HG03342 (cell line): ENCODE data around the gene DUSP2.
A peak's percentile ranks its signal among the peaks of the same experiment; 100 is the strongest.

Source experiments
- ATAC-seq: cut with Tn5 transposase; IDR thresholded peaks from one replicate; pipeline ENCODE4 v1.9.1; 2021; ENCODE audit warnings: mild to moderate bottlenecking, moderate library complexity; ENCODE audit not compliant: unreplicated experiment

The DUSP2 gene, protein sequence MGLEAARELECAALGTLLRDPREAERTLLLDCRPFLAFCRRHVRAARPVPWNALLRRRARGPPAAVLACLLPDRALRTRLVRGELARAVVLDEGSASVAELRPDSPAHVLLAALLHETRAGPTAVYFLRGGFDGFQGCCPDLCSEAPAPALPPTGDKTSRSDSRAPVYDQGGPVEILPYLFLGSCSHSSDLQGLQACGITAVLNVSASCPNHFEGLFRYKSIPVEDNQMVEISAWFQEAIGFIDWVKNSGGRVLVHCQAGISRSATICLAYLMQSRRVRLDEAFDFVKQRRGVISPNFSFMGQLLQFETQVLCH

DNA sequence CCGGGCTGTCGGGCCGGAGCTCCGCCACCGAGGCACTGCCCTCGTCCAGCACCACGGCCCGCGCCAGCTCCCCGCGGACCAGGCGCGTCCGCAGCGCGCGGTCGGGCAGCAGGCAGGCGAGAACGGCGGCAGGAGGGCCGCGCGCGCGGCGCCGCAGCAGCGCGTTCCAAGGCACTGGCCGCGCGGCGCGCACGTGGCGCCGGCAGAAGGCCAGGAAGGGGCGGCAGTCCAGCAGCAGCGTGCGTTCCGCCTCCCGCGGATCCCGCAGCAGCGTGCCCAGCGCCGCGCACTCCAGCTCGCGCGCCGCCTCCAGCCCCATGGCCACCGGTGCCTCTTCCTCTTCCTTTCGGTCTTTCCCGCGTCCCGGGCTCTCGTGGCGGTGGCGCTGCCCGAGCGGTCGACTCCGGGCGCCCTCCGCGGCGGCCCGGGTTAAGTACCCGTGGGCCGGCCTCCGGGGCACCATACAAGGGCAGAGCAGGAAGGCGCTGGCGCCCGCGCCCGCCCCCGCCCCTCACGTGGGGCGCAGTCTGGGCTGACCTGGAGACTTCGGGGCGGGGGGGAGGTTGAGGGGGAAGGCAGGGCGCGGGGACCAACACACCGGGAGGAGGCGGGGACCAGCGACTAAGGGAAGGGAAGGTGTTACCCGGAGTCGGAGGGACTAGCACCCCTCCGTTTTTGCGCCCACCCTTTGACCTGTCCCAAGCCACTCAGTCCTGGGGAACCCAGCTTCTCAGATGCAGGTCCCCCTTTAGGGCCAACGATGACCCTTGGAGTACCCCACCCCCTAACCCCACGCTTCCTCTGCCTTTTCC, at the start of gene DUSP2:
DUSP2 (minus strand) TSS at position 405 of the 812 bp plus-strand sequence; CDS start at position 319, 86 bp downstream.
- peak; percentile 57 for ATAC-seq

DNA sequence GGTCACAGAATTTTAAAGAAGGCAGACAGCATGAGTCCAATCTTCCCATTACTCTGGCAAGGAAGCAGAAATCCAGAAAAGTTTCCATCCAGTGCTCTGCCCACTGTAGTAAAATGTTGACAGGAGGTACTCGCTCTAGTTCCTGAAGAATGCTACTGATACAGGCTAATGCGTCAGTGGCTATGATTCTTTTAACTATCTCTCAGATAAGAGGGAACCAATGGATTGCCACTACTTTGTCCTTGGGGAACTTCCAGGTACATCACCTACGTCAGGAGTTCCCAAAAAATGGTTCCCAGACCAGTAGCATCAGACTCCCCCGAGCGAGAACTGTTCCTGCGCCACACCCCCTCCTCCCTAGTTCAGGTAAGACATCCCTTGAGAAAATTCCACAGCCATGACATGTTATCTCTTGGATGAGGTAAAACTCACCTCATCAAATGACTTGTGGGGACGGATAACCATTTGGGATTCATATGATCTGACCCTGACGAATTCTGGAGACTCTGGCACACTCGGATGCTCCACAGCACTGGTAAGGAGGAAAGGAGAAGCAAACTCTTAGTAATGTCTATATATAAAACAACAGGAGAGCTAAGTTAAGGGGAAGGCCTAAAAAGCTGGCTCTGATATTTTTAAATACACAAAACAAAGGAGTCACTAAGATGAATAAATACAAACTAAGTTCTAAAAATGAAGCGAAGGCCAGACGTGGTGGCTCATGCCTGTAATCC, 46.9 kb upstream of the DUSP2 start:
- ATAC-seq, result no peak

DNA sequence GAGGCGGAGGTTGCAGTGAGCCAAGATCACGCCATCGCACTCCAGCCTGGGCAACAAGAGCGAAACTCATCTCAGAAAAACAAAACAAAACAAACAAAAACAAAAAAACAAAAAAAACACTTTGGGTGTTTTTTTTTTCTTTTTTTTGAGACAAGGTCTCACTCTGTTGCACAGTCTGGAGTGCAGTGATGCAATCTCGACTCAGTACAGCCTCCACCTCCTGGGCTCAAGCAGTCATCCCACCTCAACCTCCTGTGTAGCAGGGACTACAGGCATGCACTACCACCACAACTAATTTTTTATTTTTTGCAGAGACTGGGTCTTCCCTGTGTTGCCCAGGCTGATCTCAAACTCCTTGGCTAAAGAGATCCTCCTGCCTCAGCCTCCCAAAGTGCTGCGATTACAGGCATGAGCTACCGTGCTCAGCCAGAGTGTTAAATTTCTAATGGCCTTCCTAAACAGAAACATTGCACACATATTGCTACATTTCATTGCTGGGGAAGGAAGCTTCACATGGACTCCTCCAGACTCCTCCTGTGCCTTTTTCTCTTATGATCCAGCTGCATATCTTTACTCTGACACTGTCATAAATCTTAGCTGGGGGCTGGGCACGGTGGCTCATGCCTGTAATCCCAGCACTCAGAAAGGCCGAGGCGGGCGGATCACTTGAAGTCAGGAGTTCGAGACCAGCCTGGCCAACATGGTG, 43.7 kb upstream of the DUSP2 start:
- ATAC-seq, result no peak

DNA sequence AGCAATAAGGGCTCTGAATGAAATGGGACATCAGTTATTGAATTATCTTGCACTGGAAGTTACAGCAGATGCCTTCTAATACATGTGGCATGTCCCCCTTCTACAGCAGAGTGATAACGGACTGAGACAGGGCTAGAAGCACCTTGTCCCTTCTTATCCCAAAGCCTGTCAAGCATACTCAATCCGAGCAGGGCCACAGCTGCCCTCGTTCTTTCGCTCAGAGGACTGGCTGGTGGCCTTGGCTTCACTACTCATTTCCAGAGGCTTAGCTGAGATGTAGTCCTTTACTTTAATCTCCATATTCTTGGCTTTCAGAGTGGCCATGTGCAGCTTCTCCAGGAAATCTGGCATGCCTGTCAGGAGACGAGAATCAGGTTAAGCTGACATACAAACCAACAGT, 41.3 kb upstream of the DUSP2 start:
- ATAC-seq, result no peak

DNA sequence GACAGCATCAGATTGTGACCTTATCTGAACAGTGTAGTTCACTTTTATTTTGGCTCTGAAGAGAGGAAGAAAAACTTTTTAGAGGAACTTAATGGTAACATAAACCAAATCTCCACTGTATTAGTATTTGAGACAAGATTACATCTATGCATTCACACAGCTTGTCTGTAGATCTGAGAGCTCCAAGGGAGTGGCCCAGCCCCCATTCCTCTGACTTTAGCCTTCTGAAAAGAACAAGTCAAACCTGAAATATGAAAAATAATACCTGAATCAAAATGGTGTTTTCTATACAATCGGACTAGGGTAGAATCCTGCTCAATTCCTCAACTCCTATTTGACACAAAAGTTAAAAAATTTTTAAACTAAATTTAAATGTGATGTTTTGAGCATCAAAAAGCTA, 40.3 kb upstream of the DUSP2 start:
- no peak for ATAC-seq

DNA sequence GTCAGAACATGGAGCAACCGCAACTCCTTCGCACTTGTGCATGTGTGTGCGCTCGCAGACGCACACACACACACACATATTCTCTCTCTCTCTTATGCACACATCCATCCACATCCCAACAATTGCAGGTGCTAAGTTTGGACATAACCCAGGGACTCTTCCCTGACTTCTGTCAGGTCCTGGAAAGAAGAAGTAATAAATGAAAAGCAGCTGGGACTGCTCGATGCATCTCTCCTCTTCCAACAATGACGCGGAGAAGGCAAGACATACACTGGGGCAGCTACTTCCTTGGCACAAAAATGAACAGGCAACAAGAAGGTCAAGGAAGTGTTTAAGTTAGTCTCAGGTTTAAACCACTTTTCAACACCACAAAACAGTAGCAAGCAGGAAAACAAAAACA, 39.7 kb upstream of the DUSP2 start:
- ATAC-seq, result no peak

DNA sequence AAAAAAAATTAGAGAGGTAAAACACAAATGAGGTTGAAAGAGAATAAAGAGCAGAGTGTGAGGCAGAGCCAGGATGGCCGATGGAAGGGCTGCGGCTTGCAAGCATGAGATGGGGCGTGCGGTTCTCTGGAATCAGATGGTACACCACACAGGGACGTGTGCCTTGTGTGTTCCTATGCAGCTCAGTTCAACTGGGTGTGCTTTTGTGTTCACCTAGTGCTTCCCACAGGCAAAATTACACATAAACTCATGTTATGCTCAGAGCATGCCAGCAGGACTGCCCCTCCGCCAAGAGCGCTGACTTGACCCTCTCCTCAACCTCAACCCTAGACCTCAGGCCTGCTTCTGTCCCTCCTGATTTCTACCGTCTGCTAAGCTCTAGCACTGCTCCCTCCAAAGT, 38.9 kb upstream of the DUSP2 start:
- no peak for ATAC-seq

DNA sequence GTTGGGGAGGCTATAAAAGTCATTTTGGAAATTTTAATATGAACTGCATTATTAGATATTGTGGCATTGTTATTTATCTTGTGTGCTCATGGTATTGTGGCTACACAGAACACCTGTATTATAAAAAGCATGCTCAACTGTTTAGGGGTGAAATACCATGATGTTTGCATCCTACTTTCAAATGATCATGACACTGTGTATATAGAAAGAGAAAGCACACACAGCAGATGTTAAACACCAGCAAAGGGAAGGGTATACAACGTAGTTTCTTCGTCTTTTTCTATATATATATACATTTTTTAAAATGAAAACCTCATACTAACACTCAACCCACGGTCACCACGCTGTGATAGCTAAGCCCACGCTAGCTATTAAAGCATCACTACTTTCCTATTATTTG, 36.3 kb upstream of the DUSP2 start:
- no peak for ATAC-seq

DNA sequence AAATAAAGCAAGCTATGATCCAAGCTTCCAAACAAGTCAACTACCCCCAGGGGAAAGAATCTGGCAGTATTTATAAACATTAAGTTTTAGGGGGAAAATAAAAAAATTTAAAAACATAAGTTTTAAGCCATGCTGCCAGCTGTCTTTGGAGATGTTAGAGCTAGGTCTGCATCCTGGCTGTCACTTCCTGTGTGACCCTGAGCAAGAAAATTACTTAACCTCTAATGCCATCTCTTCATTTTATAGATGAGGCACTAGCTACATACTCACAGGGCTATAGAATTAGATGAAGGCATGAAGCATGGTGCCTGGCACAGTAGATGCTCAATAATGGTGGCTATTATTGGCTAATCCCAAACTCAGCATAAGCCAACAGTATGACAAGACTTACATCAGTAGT, 35.3 kb upstream of the DUSP2 start:
- no peak for ATAC-seq

DNA sequence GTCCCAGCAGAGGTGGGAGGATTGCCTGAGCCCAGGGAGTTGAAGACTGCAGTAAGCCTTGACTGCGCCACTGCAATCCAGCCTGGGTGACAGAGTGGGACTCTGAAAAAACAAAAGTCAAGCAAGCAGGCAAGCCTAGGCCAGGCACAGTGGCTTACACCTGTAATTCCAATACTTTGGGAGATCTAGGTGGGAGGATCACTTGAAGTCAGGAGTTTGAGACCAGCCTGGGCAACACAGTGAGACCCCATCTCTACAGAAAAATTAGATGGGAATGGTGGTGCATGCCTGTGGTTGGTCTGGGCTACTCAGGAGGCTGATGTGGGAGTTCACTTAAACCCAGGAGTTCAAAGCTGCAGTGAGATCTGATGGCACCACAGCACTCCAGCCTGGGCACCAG, 34.8 kb upstream of the DUSP2 start:
- ATAC-seq, result no peak

DNA sequence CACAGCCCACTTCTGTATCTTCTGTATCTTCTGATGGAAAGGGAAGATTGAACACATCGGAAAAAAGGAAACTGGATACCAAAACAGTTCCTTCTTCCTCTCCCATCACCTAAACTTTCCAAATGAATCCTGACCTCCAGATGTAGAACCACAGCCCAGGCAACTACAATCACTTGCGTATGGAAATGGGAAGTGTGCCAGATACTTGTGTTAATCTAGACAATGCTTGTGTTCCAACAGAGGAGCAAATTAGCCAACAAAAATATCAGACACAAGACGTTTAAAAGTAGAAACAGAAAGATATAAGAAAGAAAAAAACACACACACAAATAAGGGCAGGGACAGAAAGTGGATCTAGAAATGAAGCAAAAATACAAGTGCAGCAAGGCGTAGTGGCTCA, 31.4 kb upstream of the DUSP2 start:
- ATAC-seq, result no peak

DNA sequence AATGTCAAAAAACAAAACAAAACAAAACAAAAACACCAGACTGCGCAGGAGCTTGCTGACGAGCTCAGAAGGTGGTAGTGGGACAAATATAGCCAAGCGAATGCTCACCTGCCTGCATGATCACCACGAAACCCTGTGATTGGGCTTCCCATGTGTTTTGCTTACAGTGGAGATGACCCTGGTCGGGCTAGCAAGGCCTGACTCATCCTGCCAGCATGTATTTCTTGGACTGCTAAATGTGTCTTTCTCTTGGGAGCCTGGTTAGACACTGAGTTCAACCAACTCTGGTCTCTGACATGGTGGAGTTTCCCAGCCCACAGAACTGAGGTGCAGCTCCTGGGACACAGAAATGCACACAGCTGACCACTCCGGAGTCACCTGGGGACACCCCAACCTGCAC, 30.7 kb upstream of the DUSP2 start:
- no peak for ATAC-seq

DNA sequence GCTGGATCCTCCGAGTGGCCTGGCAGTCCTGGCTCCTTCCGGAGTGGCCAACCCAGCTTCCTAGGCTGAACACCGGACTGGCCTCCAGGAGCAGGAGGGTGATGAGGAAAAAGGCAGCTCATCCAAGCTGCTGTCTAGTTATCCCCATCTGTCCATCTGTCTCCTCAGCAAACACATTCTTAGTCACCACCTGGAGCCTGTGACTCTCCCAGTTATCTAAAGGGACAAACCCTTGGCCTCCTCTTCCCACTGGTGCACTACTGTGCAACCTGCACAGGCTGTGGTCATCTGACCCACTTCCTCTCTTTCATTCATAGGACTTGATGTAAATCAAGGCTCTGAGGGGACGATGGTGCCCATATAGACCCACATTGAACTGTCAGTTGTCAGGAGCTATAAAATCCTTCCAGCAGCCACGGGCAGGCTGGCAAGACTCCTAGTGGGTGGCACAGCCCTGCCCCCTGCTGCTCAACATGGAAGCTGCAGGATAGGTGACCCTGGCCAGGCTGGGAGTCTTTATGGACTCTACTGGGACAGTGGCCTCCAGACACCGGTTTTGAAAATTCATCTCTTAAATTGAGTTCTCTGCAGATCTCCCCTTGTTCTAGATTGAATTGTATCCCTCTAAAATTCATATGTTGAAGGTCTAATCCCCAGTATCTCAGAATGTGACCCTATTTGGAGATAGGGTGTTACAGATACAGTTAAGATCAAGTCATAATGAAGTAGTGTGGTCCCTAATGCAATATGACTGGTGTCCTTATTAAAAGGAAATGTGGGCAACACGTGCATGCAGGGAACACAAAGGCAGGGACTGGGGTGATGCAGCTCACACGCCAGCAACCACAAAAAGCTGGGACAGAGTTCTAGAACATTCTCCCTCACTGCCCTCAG, 29.3 kb upstream of the DUSP2 start:
- peak; percentile 75 for ATAC-seq

DNA sequence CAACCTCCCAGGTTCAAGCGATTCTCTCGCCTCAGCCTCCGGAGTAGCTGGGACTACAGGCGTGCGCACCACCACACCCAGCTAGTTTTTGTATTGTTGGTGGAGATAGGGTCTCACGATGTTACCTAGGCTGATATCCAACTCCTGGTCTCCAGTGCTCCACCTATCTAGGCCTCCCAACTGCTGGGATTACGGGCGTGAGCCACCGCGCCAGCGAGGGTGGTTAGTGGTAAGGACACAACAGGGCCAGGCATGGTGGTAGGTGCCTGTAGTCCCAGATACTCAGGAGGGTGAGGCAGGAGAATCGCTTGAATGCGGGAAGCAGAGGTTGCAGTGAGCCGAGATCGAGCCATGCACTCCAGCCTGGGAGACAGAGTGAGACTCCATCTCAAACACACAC, 26.6 kb upstream of the DUSP2 start:
- ATAC-seq, result no peak

DNA sequence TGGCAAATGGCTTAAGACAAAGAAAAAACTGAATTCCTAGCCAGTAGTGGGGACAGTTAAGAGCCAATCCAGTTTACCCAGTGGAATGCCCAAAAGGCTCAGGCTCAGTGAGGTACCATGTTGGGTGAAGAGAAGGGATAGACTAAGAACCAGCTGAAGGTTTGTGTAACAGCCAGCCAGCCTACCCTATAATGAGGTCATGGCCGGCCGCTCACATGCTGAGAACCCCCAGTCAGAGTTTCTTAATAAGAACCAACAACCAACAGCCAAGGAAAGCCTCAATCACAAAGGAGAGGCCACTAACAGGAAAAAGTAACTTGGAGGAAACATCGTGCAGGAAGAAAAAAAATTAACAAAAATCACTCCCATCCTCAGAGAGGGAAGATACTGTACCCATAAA, 25.4 kb upstream of the DUSP2 start:
- ATAC-seq, result no peak

DNA sequence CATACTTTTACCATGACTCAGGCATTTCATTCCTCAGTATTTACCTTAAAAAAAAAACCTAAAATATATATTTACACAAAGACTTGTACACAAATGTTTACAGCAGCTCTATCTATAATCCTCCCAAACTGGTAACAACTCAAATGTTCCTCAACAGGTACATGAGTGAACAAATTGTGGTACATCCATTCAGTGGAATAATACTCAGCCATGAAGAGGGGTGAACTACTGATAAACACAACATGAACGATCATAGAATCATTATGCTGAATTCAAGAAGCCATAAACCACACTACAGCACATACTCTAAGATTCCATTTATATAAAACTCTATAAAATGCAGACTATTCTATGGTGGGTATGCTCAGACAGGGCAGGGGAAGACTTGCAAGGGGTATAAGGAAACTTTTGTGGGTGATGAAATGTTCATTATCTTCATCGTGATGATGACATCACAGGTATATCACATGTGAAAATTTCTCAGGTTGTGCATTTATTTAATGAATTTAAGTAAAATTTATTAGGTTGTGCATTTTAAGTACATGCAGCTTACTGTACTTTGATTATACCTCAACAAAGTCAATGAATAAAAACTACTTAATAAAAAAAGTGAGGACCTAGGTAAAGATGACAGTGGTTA, 24.7 kb upstream of the DUSP2 start:
- ATAC-seq, result no peak

DNA sequence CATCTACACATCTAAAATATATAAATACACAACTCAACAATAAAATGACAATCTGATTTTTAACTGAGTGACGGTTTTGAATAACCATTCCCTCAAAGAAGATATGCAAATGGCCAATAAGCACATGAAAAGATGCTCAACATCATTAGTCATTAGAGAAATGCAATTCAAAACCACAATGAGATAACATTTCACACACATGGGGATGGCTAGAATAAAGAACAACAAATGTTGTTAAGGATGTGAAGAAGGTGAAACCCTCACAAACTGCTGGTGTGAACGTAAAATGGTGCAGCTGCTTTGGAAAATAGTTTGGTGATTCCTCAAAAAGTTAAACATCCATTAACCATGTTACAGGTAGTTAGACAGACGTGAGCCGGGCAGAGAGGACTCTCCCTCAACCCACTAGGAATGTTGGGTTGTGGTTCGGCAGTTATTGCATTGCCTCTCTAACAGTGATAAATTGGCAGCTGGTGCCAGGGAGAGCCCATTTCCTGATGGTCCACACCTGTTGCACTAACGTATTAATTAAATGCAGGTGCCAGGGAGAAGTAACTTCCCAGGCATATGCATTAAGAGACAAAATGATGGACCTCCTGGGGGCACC, 22.3 kb upstream of the DUSP2 start:
- no peak for ATAC-seq

DNA sequence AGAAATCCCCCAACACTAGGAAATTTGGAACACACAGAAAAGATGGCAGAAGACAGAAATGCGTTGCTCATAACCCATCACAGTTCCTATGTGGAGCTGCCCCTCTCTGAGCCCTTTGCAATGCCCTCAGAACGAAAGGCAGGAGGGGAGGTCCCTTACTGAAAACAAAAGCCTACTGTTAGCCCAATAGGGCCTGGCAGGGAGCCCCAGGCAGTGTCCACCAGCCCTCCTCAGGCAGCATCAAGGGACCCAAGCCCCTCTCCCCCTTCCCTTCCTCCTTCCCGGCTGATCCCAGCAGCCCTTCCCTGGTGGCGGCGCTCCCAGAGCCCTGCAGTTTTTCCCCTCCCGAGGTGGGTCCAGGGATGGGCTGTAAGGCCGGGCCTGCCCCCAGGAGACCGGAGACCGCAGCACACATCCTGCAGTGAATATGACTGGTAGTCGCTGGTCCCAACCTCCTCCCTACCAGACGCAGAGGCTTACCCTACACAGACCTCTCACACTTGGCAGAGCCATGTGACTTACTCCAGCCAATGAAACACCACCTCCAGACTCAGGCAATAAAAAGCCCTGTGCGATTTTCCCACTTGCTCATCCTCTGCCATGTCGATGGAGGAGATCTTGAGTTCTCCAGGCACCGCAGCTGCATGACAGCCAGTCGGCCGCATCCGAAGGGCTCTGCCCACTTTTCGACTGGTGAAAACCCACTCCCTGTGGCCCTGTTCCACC, 19.4 kb upstream of the DUSP2 start:
- ATAC-seq, result peak; percentile 70
